Loucy (cell line): ENCODE measurements around the gene MRPL2.

ENCODE experiments used
- H2AFZ ChIP-seq: fragments of 200-600 bp; sonication (generic); 2 replicates; pipeline ENCODE4 v1.6.0; 2016; ENCODE audit warnings: antibody characterized with exemption, mild to moderate bottlenecking, low read length, moderate library complexity
- H3F3A ChIP-seq: fragments of 200-600 bp; 2 replicates; pipeline ENCODE4 v1.6.0; 2016; ENCODE audit warnings: antibody characterized with exemption, low read depth, mild to moderate bottlenecking
- H3K27me3 ChIP-seq: fragments of 200-600 bp; sonication (generic); 2 replicates; pipeline ENCODE4 v1.6.1; 2014; ENCODE audit warnings: low read length, mild to moderate bottlenecking; ENCODE audit not compliant: insufficient read depth, poor library complexity, severe bottlenecking
- H3K36me3 ChIP-seq: fragments of 200-600 bp; sonication (generic); 2 replicates; pipeline ENCODE4 v1.6.1; 2016; ENCODE audit warnings: low read length; ENCODE audit not compliant: insufficient read depth
- H3K4me1 ChIP-seq: fragments of 200-600 bp; sonication (generic); 2 replicates; pipeline ENCODE4 v1.5.1; 2014; ENCODE audit warnings: low read length, mild to moderate bottlenecking; ENCODE audit not compliant: insufficient read depth, poor library complexity, severe bottlenecking
- H3K4me2 ChIP-seq: fragments of 200-600 bp; sonication (generic); 2 replicates; pipeline ENCODE4 v1.6.0; 2014; ENCODE audit warnings: antibody characterized with exemption, low read length, low read depth, mild to moderate bottlenecking; ENCODE audit not compliant: poor library complexity, severe bottlenecking
- H3K4me3 ChIP-seq: fragments of 200-600 bp; sonication (generic); 2 replicates; pipeline ENCODE4 v1.5.1; 2014; ENCODE audit warnings: low read length, mild to moderate bottlenecking, mixed read lengths; ENCODE audit not compliant: poor library complexity, severe bottlenecking
- H3K79me2 ChIP-seq: fragments of 200-600 bp; sonication (generic); 2 replicates; pipeline ENCODE4 v1.6.1; 2014; ENCODE audit warnings: low read length; ENCODE audit not compliant: insufficient read depth
- H3K9ac ChIP-seq: fragments of 200-600 bp; sonication (generic); 2 replicates; pipeline ENCODE4 v1.6.0; 2014; ENCODE audit warnings: mild to moderate bottlenecking, low read depth, low read length, moderate library complexity; ENCODE audit not compliant: poor library complexity, severe bottlenecking
- H3K9me2 ChIP-seq: fragments of 200-600 bp; sonication (generic); replicated peaks from 2 replicates; pipeline ENCODE4 v1.6.1; 2016; ENCODE audit warnings: low read depth, low read length, mixed read lengths
- H3K9me3 ChIP-seq: fragments of 200-600 bp; sonication (generic); 2 replicates; pipeline ENCODE4 v1.6.1; 2014; ENCODE audit warnings: mild to moderate bottlenecking, antibody characterized with exemption, low read length, low read depth; ENCODE audit not compliant: insufficient read depth
- H4K20me1 ChIP-seq: fragments of 200-600 bp; sonication (generic); 2 replicates; pipeline ENCODE4 v1.6.0; 2014; ENCODE audit warnings: antibody characterized with exemption, low read length, mild to moderate bottlenecking; ENCODE audit not compliant: insufficient read depth, poor library complexity, severe bottlenecking
- EZH2phosphoT487 ChIP-seq: fragments of 200-600 bp; IDR thresholded peaks from 2 replicates; pipeline ENCODE4 v1.6.1; 2018; ENCODE audit warnings: antibody characterized with exemption, mild to moderate bottlenecking, moderate library complexity, borderline replicate concordance
- TF ChIP-seq, protein P1 (sequence below): fragments of 200-600 bp; sonication (generic); conservative IDR thresholded peaks from 2 replicates; pipeline ENCODE4 v1.5.1; 2014; ENCODE audit warnings: mild to moderate bottlenecking, antibody characterized with exemption, low read length

The MRPL2 gene

GRCh38 chr6:43070028-43070632 is 10.9 kb upstream of the MRPL2 start:
- H3K4me1 ChIP-seq = peaks cover under 1% of the 10 kb centered on the region
- H3K4me3 ChIP-seq = no peak overlapping the region
- H3K9me2 ChIP-seq = no peaks in the 10 kb centered on the region
- H3K36me3 ChIP-seq = no peaks in the 10 kb centered on the region
- no peaks in the 10 kb centered on the region for H3K79me2 ChIP-seq
- no peak overlapping the region for H3K4me2 ChIP-seq
- H3K9ac ChIP-seq = peak overlapping the region; percentile 6
- H2AFZ ChIP-seq = no peak overlapping the region
- no peaks in the 10 kb centered on the region for H3F3A ChIP-seq
- TF ChIP-seq EZH2phosphoT487 = no peak
- TF ChIP-seq, protein P1, sequence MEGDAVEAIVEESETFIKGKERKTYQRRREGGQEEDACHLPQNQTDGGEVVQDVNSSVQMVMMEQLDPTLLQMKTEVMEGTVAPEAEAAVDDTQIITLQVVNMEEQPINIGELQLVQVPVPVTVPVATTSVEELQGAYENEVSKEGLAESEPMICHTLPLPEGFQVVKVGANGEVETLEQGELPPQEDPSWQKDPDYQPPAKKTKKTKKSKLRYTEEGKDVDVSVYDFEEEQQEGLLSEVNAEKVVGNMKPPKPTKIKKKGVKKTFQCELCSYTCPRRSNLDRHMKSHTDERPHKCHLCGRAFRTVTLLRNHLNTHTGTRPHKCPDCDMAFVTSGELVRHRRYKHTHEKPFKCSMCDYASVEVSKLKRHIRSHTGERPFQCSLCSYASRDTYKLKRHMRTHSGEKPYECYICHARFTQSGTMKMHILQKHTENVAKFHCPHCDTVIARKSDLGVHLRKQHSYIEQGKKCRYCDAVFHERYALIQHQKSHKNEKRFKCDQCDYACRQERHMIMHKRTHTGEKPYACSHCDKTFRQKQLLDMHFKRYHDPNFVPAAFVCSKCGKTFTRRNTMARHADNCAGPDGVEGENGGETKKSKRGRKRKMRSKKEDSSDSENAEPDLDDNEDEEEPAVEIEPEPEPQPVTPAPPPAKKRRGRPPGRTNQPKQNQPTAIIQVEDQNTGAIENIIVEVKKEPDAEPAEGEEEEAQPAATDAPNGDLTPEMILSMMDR = peak; percentile 74
- H3K27me3 ChIP-seq = no peaks in the 10 kb centered on the region
- H4K20me1 ChIP-seq = no peaks in the 10 kb centered on the region
- no peaks in the 10 kb centered on the region for H3K9me3 ChIP-seq

DNA sequence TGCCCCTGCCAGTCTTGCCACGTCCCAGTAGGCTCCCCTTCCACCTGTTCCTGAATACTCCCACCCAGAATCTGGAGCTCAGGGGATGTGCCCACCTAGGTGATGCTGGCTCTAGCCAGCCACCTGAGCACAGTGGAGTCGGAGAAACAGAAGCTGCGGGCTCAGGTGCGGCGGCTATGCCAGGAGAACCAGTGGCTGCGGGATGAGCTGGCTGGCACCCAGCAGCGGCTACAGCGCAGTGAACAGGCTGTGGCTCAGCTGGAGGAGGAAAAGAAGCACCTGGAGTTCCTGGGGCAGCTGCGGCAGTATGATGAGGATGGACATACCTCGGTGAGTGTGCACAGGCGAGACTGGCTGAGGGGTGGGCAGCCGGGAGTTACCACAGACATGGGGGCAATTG is 3.6 kb upstream of the MRPL2 start:
- H3K9ac ChIP-seq = no peak overlapping the region

GRCh38 chr6:43061861-43062260 is 2.6 kb upstream of the MRPL2 start:
- Histone ChIP-seq H3K4me1 (peaks cover 20% of the 10 kb centered on the region), H3F3A (no peaks in the 10 kb centered on the region), H2AFZ (no peak overlapping the region), H3K4me2 (no peak overlapping the region), H3K36me3 (no peaks in the 10 kb centered on the region), H3K9me2 (no peaks in the 10 kb centered on the region), H3K9me3 (no peaks in the 10 kb centered on the region), H3K79me2 (peaks cover 32% of the 10 kb centered on the region), H3K27me3 (no peaks in the 10 kb centered on the region), H4K20me1 (no peaks in the 10 kb centered on the region), H3K4me3 (no peak overlapping the region), H3K9ac (no peak overlapping the region)
- TF ChIP-seq EZH2phosphoT487 = no peak
- TF ChIP-seq, protein P1 = no peak

More for the DNA sequence above, 3.6 kb upstream of the MRPL2 start:
- no peak for TF ChIP-seq EZH2phosphoT487
- TF ChIP-seq, protein P1 = no peak
- no peak overlapping the region for H2AFZ ChIP-seq
- no peak overlapping the region for H3K4me2 ChIP-seq
- H3K9me3 ChIP-seq = no peaks in the 10 kb centered on the region
- peaks cover 19% of the 10 kb centered on the region for H3K4me1 ChIP-seq
- no peaks in the 10 kb centered on the region for H3K27me3 ChIP-seq
- no peak overlapping the region for H3K4me3 ChIP-seq
- no peaks in the 10 kb centered on the region for H3K36me3 ChIP-seq
- no peaks in the 10 kb centered on the region for H3K9me2 ChIP-seq
- no peaks in the 10 kb centered on the region for H3F3A ChIP-seq
- H4K20me1 ChIP-seq = no peaks in the 10 kb centered on the region
- H3K79me2 ChIP-seq = peaks cover 25% of the 10 kb centered on the region
